GM20000 (cell line): Measurements from ENCODE around the gene ZNRF4.

Experiments
- DNase-seq: peaks from one replicate; pipeline ENCODE4 v3.0.0; 2012; ENCODE audit warnings: low spot score
- TF ChIP-seq, protein P1 (sequence below): IDR thresholded peaks from 2 replicates; pipeline ENCODE4 v1.5.1; 2012; ENCODE audit warnings: mild to moderate bottlenecking, control low read depth; ENCODE audit errors: extremely low read depth, missing control alignments

Gene ZNRF4

GRCh38 chr19:5492635-5493409, 37.6 kb downstream of the ZNRF4 start:
- DNase-seq: no peak
- TF ChIP-seq, protein P1, sequence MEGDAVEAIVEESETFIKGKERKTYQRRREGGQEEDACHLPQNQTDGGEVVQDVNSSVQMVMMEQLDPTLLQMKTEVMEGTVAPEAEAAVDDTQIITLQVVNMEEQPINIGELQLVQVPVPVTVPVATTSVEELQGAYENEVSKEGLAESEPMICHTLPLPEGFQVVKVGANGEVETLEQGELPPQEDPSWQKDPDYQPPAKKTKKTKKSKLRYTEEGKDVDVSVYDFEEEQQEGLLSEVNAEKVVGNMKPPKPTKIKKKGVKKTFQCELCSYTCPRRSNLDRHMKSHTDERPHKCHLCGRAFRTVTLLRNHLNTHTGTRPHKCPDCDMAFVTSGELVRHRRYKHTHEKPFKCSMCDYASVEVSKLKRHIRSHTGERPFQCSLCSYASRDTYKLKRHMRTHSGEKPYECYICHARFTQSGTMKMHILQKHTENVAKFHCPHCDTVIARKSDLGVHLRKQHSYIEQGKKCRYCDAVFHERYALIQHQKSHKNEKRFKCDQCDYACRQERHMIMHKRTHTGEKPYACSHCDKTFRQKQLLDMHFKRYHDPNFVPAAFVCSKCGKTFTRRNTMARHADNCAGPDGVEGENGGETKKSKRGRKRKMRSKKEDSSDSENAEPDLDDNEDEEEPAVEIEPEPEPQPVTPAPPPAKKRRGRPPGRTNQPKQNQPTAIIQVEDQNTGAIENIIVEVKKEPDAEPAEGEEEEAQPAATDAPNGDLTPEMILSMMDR: no peak

GRCh38 chr19:5494773-5495172, 39.6 kb downstream of the ZNRF4 start:
- TF ChIP-seq, protein P1: no peak
- DNase-seq: no peak

GRCh38 chr19:5495792-5496191, 40.6 kb downstream of the ZNRF4 start:
- TF ChIP-seq, protein P1: no peak
- DNase-seq: no peak

DNA sequence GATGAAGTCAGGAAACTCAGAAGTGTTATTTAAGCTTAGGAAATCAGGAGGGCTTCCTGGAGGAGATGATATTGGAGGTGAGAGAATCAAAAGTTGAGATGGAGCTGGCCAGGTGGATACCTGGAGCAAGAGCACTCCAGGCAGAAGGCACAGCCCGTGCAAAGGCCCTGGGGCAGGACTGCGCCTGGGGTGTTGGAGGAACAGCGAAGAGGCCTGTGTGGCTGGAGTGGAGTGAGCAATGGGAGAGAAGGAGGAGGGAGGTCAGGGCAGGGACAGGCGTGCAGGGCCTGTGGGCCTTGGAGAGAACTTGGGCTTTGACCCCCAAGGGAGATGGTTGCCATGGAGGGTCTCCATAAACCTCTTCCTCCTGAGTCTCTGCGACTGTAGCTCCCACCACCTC, 42.1 kb downstream of the ZNRF4 start:
- TF ChIP-seq, protein P1: no peak
- no peak for DNase-seq

GRCh38 chr19:5498830-5499550, 43.8 kb downstream of the ZNRF4 start:
- no peak for DNase-seq
- TF ChIP-seq, protein P1: no peak

DNA sequence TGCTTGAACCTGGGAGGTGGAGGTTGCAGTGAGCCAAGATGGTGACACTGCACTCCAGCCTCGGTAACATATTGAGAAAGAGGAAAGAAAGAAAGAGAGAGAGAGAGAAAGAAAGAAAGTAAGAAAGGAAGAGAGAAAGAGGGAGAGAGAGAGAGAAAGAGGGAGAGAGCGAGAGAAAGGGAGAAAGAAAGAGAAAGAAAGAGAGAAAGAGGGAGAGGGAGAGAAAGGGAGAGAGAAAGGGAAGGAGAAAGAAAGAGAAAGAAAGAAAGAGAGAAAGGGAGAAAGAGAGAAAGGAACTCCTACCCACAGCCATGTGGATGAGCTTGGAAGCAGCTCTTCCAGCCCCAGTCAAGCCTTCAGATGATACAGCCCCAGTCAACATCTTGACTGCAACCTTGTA, 46.7 kb downstream of the ZNRF4 start:
- DNase-seq: no peak
- TF ChIP-seq, protein P1: no peak

GRCh38 chr19:5503598-5503997, 48.4 kb downstream of the ZNRF4 start:
- TF ChIP-seq, protein P1: no peak

More at GRCh38 chr19:5503598-5503997, 48.4 kb downstream of the ZNRF4 start:
- no peak for DNase-seq
